Measurements from ENCODE around the gene NPHP3. TPM values are rescaled to one million over a fixed set of nuclear protein-coding genes. Genes with fewer than 3 reads are reported as not detected.

The NPHP3 gene
- total RNA-seq, 1 experiment from 2014 or later, result 10.8 TPM

- no peak overlapping the region for H4K8ac ChIP-seq (replicated peaks; ENCODE audit: insufficient read length, low read depth, low read length)
- H2AFZ ChIP-seq (ENCODE audit: low read length), result no peak overlapping the region
- WGBS (ENCODE audit: extremely low coverage, insufficient read length, low lambda C conversion rate), result no CpG with 5 or more reads among the region's 8 CpGs
- H2BK120ac ChIP-seq (ENCODE audit: low read depth, low read length, poor library complexity, severe bottlenecking), result no peak overlapping the region
- no peaks in the 10 kb centered on the region for H3K27me3 ChIP-seq (ENCODE audit: insufficient read depth, low read length)
- H3K56ac ChIP-seq (ENCODE audit: insufficient read length, low read depth, low read length), result no peak overlapping the region
- no peak overlapping the region for H3K27ac ChIP-seq (ENCODE audit: insufficient read length, low read depth, low read length)
- no peak overlapping the region for H3K18ac ChIP-seq (ENCODE audit: insufficient read length, low read depth, low read length)
- no peak overlapping the region for H4K91ac ChIP-seq (ENCODE audit: insufficient read length, low read depth, low read length)
- H4K5ac ChIP-seq (ENCODE audit: insufficient read length, low read depth, low read length), result no peak overlapping the region
- no peaks in the 10 kb centered on the region for H3K4me1 ChIP-seq (ENCODE audit: insufficient read depth, low read length)
- H3K79me1 ChIP-seq (ENCODE audit: insufficient read depth, low read depth, low read length, poor library complexity, severe bottlenecking), result no peaks in the 10 kb centered on the region
- H3K4ac ChIP-seq (ENCODE audit: low read depth, low read length), result no peak overlapping the region
- H3K23me2 ChIP-seq (ENCODE audit: insufficient read length, low read depth, low read length, poor library complexity, severe bottlenecking), result peaks cover 12% of the 10 kb centered on the region
- no peak overlapping the region for H3K9ac ChIP-seq (ENCODE audit: extremely low read depth, insufficient read length, low read length)
- TF ChIP-seq CTCF (conservative IDR thresholded peaks at IDR 0.05), result no peak
- H3K4me1 Mint-ChIP-seq, result peaks cover 14 to 19% of the 10 kb centered on the region in 2 experiments
- no peak overlapping the region for H3T11ph ChIP-seq (ENCODE audit: low read length)
- H2BK15ac ChIP-seq (ENCODE audit: low read depth, low read length), result no peak overlapping the region
- H2AK5ac ChIP-seq (ENCODE audit: insufficient read length, low read length), result no peak overlapping the region
- no peak for DNase-seq
- no peaks in the 10 kb centered on the region for H3K36me3 Mint-ChIP-seq (ENCODE audit: insufficient read depth in 1 of 3, low read depth in 3 of 3)
- H3K4me2 ChIP-seq (ENCODE audit: insufficient read depth, insufficient read length, low read length), result no peak overlapping the region
- H3K27ac Mint-ChIP-seq, result no peak overlapping the region
- H4K20me1 ChIP-seq (ENCODE audit: control insufficient read depth, insufficient read depth, insufficient read length), result no peaks in the 10 kb centered on the region
- no peaks in the 10 kb centered on the region for H3K9me3 ChIP-seq (ENCODE audit: control insufficient read depth, low read depth, low read length)
- H2BK20ac ChIP-seq (ENCODE audit: low read depth, low read length, poor library complexity, severe bottlenecking), result no peak overlapping the region
- peak overlapping the region; percentile 95 to 98; a peak in 4 of 5 replicates for H3K4me3 Mint-ChIP-seq
- no peaks in the 10 kb centered on the region for H3K27me3 Mint-ChIP-seq (ENCODE audit: low read depth)
- no peak overlapping the region for H2BK12ac ChIP-seq (ENCODE audit: insufficient read length, low read depth, low read length)
- H2BK5ac ChIP-seq (ENCODE audit: insufficient read length, low read length), result no peak overlapping the region
- H3K9me3 Mint-ChIP-seq, result no peaks in the 10 kb centered on the region
- H3K14ac ChIP-seq (ENCODE audit: insufficient read depth, low read length), result no peak overlapping the region
- peaks cover 4% of the 10 kb centered on the region; the same call in 1 of the 2 replicates for H3K79me2 ChIP-seq (ENCODE audit: insufficient read depth, low read length)
- no peak overlapping the region for H3K23ac ChIP-seq (ENCODE audit: insufficient read length, low read depth, low read length)
Measured at GRCh38 chr3:132657869-132658747, 64.1 kb downstream of the NPHP3 start.

Data from H9 (cell line).